CD14-positive monocyte (primary cell): ENCODE data around the gene FAIM2. TPM values are rescaled to one million over a fixed set of nuclear protein-coding genes. Genes with fewer than 3 reads are reported as not detected.

Experiments used
- DNase-seq, 3 donors: peaks; one replicate each; pipeline ENCODE4 v3.0.0-alpha.2; 2011 to 2022
- H2AFZ ChIP-seq: 2 replicates; pipeline ENCODE4 v1.6.0; 2012; ENCODE audit warnings: mild to moderate bottlenecking, low read depth, low read length, inconsistent platforms; ENCODE audit not compliant: insufficient read depth, poor library complexity, severe bottlenecking
- H3K27ac ChIP-seq, 2 donors: 1 replicate in 1 of 2; 2 replicates in 1 of 2; pipeline ENCODE4 v1.5.1; 2012 to 2013; ENCODE audit warnings: low read length in 2 of 2, control low read depth in 1 of 2, inconsistent platforms in 1 of 2, low read depth in 1 of 2, mild to moderate bottlenecking in 1 of 2
- H3K27me3 ChIP-seq, 2 donors: one replicate each; pipeline versions ENCODE4 v1.6.0 to v1.6.1; 2011 to 2013; ENCODE audit warnings: low read length in 2 of 2; ENCODE audit not compliant: control insufficient read depth in 2 of 2, insufficient read depth in 2 of 2
- H3K36me3 ChIP-seq, 2 donors: replicated peaks in 1 of 2; 1 replicate in 1 of 2; 2 replicates in 1 of 2; pipeline versions ENCODE4 v1.5.1 to v1.6.1; 2012 to 2013; ENCODE audit warnings: low read length in 2 of 2, control low read depth in 1 of 2, inconsistent platforms in 1 of 2, mild to moderate bottlenecking in 1 of 2; ENCODE audit not compliant: insufficient read depth in 2 of 2, control insufficient read depth in 1 of 2
- H3K4me1 ChIP-seq, 2 donors: 1 replicate in 1 of 2; 2 replicates in 1 of 2; pipeline versions ENCODE4 v1.5.1 to v1.6.1; 2012 to 2013; ENCODE audit warnings: low read length in 2 of 2, control low read depth in 1 of 2, inconsistent platforms in 1 of 2, mild to moderate bottlenecking in 1 of 2, moderate library complexity in 1 of 2; ENCODE audit not compliant: insufficient read depth in 2 of 2, control insufficient read depth in 1 of 2
- H3K4me2 ChIP-seq: replicated peaks from 2 replicates; pipeline ENCODE3; 2012; ENCODE audit warnings: low read length, moderate library complexity, mild to moderate bottlenecking; ENCODE audit not compliant: poor library complexity, severe bottlenecking; ENCODE audit errors: extremely low read depth
- H3K4me3 ChIP-seq, 3 experiments: fragments of 200-600 bp in 1 of 3; sonication (generic) in 1 of 3; replicated peaks in 1 of 3; 1 replicate in 2 of 3; 2 replicates in 1 of 3; pipeline ENCODE4 v1.5.1; 2011 to 2013; ENCODE audit warnings: low read length in 3 of 3, mild to moderate bottlenecking in 3 of 3, control low read depth in 2 of 3, low read depth in 2 of 3, inconsistent platforms in 1 of 3, moderate library complexity in 1 of 3
- H3K79me2 ChIP-seq: 2 replicates; pipeline ENCODE4 v1.6.0; 2012; ENCODE audit warnings: mild to moderate bottlenecking, control low read depth, inconsistent platforms, low read length, moderate library complexity; ENCODE audit not compliant: insufficient read depth
- H3K9ac ChIP-seq: 2 replicates; pipeline ENCODE4 v1.6.0; 2017; ENCODE audit warnings: low read length, mild to moderate bottlenecking; ENCODE audit not compliant: insufficient read depth, poor library complexity, severe bottlenecking
- H3K9me3 ChIP-seq, 2 donors: replicated peaks in 1 of 2; 1 replicate in 1 of 2; 2 replicates in 1 of 2; pipeline versions ENCODE4 v1.5.1 to v1.6.1; 2012 to 2013; ENCODE audit warnings: low read length in 2 of 2, control low read depth in 1 of 2; ENCODE audit not compliant: control insufficient read depth in 1 of 2, insufficient read depth in 1 of 2
- H4K20me1 ChIP-seq: 2 replicates; pipeline ENCODE4 v1.6.0; 2012; ENCODE audit warnings: mild to moderate bottlenecking, low read length, control low read depth, moderate library complexity; ENCODE audit not compliant: insufficient read depth
- H3K27ac Mint-ChIP-seq, 7 donors: one replicate each; pipeline ENCODE4 v1.8.0; 2020; ENCODE audit warnings: mild to moderate bottlenecking in 7 of 7, mixed read lengths in 7 of 7, moderate library complexity in 6 of 7, inconsistent platforms in 2 of 7
- H3K27me3 Mint-ChIP-seq, 3 donors: one replicate each; pipeline ENCODE4 v1.8.0; 2021 to 2022; ENCODE audit warnings: low read depth in 3 of 3, mild to moderate bottlenecking in 3 of 3, mixed read lengths in 3 of 3, moderate library complexity in 3 of 3, inconsistent platforms in 1 of 3
- H3K36me3 Mint-ChIP-seq, 2 donors: one replicate each; pipeline ENCODE4 v1.8.0; 2020; ENCODE audit warnings: mixed read lengths in 2 of 2, inconsistent platforms in 1 of 2, mild to moderate bottlenecking in 1 of 2
- H3K4me1 Mint-ChIP-seq: one replicate; pipeline ENCODE4 v1.8.0; 2020; ENCODE audit warnings: mild to moderate bottlenecking, mixed read lengths
- H3K4me3 Mint-ChIP-seq, 2 donors: one replicate each; pipeline ENCODE4 v1.8.0; 2020; ENCODE audit warnings: mild to moderate bottlenecking in 2 of 2, mixed read lengths in 2 of 2, moderate library complexity in 1 of 2
- H3K9me3 Mint-ChIP-seq, 7 donors: one replicate each; pipeline ENCODE4 v1.8.0; 2020 to 2022; ENCODE audit warnings: mixed read lengths in 7 of 7, mild to moderate bottlenecking in 6 of 7, moderate library complexity in 6 of 7, inconsistent platforms in 2 of 7
- WGBS: methylation state at CpG from one replicate; pipeline ENCODE4 v1.1.5; 2013; ENCODE audit warnings: missing lambda C conversion rate; ENCODE audit not compliant: insufficient coverage; 5-methylcytosine and 5-hydroxymethylcytosine counted together
- intact Hi-C, 2 donors: fragments of 100-400 bp; cut with micrococcal nuclease; formaldehyde crosslinking; loops; one replicate each; pipeline versions ENCODE4 v1.15.0 to v1.15.1; 2023
- polyA plus RNA-seq, 3 donors: library from polyadenylated mRNA; depleted of rRNA in 1 of 3; unstranded in 2 of 3; stranded (reverse) in 1 of 3; fragments of 300-500 nt in 2 of 3; fragments of >200 nt in 1 of 3; fragmentation: Illumina TruSeq in 2 of 3; gene quantifications; 1 replicate in 2 of 3; 2 replicates in 1 of 3; pipeline ENCODE4 v1.2.3, GENCODE V29; 2012 to 2021
- TF ChIP-seq, protein P1 (sequence below): fragments of 200-600 bp; IDR thresholded peaks from one replicate; pipeline ENCODE4 v1.8.0; 2022; ENCODE audit warnings: antibody characterized with exemption, mild to moderate bottlenecking

Gene FAIM2
- polyA plus RNA-seq, 3 donors, result not detected

DNA sequence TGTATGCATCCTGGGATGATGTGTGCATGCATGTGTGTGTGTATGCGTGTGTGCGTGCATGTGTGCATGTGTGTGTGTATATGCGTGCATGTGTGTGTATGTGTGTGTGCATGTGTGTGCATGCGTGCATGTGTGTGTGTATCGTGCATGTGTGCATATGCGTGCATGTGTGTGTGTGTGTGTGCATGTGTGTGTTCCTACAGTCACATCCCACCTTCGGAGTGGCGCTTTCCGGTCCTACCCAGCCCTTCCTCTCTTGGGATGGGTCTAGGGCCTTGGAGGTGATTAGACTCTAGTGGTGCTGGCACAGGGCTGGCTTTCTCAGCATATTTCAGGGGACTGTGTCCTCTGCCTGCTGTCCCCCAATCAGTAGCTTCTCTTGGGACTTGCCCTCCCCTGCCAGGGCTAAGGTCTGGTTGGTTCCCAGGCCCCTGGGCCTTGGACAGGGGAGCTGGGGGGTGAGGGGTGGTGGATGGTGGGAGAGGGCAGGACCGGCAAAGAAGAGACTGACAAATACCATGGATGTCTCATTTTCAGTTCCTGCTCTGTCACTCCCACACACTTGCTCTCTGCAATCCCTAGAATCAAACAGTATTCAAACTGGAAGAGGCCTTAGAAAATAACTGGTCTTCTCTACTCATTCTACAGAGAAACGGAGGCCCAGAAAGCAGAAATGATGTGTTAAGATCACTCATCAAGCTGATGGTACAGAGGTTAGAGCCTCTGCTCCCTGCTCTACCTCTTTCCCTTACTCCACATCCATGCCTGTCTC lies 21.9 kb upstream of the FAIM2 start:
- H3K9me3 Mint-ChIP-seq, result peaks cover 0 to 1% (median 0%) of the 10 kb centered on the region in 7 donors
- H3K4me3 Mint-ChIP-seq, result no peak overlapping the region
- H2AFZ ChIP-seq, result no peak overlapping the region

DNA sequence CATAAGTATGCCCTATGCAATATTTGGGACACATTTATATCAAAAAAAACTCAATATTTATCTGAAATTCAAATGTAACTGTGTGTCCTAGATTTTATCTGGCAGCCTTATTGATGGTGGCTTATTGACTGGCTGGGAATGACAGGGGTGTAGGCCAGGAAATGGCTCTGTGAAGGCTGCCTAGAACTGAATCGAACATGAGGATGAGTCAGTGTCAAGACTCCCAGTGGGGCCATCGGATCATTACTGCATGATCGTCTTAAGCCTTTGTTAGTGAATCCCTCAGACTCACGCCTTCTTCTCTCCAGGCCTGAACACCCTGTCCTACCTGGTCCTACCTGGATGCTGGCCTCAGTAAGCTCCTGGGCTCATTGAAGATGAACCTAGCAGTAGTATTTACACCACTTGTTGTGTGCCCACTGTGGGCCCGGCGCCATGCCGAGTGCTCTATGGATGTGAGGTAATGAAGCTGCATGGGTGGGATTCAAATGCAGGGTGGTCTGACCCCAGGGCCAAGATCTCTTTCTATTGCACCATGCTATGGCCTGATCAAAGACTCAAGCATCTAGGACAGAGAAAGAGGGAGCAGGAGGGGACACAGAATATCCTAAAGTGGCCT lies 21.0 kb upstream of the FAIM2 start:
- Histone ChIP-seq H4K20me1 (no peaks in the 10 kb centered on the region), H2AFZ (no peak overlapping the region), H3K4me1 (peaks cover 11 to 15% of the 10 kb centered on the region in 2 donors), H3K27me3 (peaks cover 0 to 2% of the 10 kb centered on the region in 2 donors), H3K36me3 (no peaks in the 10 kb centered on the region), H3K4me3 (no peak overlapping the region), H3K9me3 (no peaks in the 10 kb centered on the region), H3K9ac (no peak overlapping the region), H3K27ac (no peak overlapping the region), H3K79me2 (no peaks in the 10 kb centered on the region), H3K4me2 (no peak overlapping the region)
- Mint-ChIP-seq H3K27ac (no peak overlapping the region), H3K27me3 (peaks cover 25 to 30% (median 25%) of the 10 kb centered on the region in 3 donors), H3K9me3 (peaks cover 0 to 1% (median 0%) of the 10 kb centered on the region in 7 donors), H3K36me3 (no peaks in the 10 kb centered on the region), H3K4me1 (peaks cover 12% of the 10 kb centered on the region), H3K4me3 (no peak overlapping the region)
- DNase-seq, result no peak
- whole genome bisulfite sequencing, result 93% methylated on average over 4 of the region's 7 CpGs
- TF ChIP-seq, protein P1, sequence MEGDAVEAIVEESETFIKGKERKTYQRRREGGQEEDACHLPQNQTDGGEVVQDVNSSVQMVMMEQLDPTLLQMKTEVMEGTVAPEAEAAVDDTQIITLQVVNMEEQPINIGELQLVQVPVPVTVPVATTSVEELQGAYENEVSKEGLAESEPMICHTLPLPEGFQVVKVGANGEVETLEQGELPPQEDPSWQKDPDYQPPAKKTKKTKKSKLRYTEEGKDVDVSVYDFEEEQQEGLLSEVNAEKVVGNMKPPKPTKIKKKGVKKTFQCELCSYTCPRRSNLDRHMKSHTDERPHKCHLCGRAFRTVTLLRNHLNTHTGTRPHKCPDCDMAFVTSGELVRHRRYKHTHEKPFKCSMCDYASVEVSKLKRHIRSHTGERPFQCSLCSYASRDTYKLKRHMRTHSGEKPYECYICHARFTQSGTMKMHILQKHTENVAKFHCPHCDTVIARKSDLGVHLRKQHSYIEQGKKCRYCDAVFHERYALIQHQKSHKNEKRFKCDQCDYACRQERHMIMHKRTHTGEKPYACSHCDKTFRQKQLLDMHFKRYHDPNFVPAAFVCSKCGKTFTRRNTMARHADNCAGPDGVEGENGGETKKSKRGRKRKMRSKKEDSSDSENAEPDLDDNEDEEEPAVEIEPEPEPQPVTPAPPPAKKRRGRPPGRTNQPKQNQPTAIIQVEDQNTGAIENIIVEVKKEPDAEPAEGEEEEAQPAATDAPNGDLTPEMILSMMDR, result no peak
- intact Hi-C loops, result no loop called here

More for the DNA sequence above, 21.9 kb upstream of the FAIM2 start:
- Mint-ChIP-seq H3K4me1 (peaks cover 3% of the 10 kb centered on the region), H3K36me3 (no peaks in the 10 kb centered on the region), H3K27ac (no peak overlapping the region), H3K27me3 (peaks cover 20 to 31% (median 26%) of the 10 kb centered on the region in 3 donors)
- no peak overlapping the region for H3K9ac ChIP-seq
- peaks cover 0 to 6% of the 10 kb centered on the region in 2 donors for H3K27me3 ChIP-seq
- no peak overlapping the region for H3K4me2 ChIP-seq
- no peaks in the 10 kb centered on the region for H3K9me3 ChIP-seq
- 97% methylated on average over 6 of the region's 11 CpGs for WGBS
- H3K4me1 ChIP-seq, result peaks cover 2 to 6% of the 10 kb centered on the region in 2 donors
- no peaks in the 10 kb centered on the region for H3K36me3 ChIP-seq
- H3K27ac ChIP-seq, result no peak overlapping the region
- DNase-seq, result no peak
- no peak overlapping the region for H3K4me3 ChIP-seq
- TF ChIP-seq, protein P1, result no peak
- H4K20me1 ChIP-seq, result no peaks in the 10 kb centered on the region
- H3K79me2 ChIP-seq, result no peaks in the 10 kb centered on the region
- intact Hi-C loops, result no loop called here
